HEK293T (cell line): Measurements from ENCODE around the gene CALN1.
"Not testable (repeated sequence)": the region's sequence is repeated elsewhere in the genome, so short reads cannot be mapped to it uniquely, and the experiment has no call there.

ENCODE experiments used
- CTCF ChIA-PET: fragments of 350-600 bp; formaldehyde crosslinking; extraction: SDS; loops from one replicate; lab custom pipeline; 2021; ENCODE audit warnings: antibody characterized with exemption, inconsistent platforms; lab: Yijun Ruan, JAX
- POLR2A ChIA-PET: fragments of 350-600 bp; formaldehyde crosslinking; extraction: SDS; loops from one replicate; lab custom pipeline; 2020; ENCODE audit warnings: antibody characterized with exemption, inconsistent platforms; lab: Yijun Ruan, JAX
- DNase-seq: peaks from one replicate; pipeline ENCODE4 v3.0.0; 2012; ENCODE audit warnings: mixed read lengths; ENCODE audit errors: extremely low spot score
- ARNT ChIP-seq: fragments of 450-650 bp; IDR thresholded peaks from 2 replicates; pipeline ENCODE4 v1.6.1; 2017; ENCODE audit warnings: mild to moderate bottlenecking
- BHLHE40 ChIP-seq: fragments of 450-650 bp; IDR thresholded peaks from 2 replicates; pipeline ENCODE4 v1.6.1; 2016; ENCODE audit warnings: mild to moderate bottlenecking, moderate library complexity, borderline replicate concordance
- CTBP1 ChIP-seq: fragments of 450-650 bp; IDR thresholded peaks from 2 replicates; pipeline ENCODE4 v1.6.1; 2016; ENCODE audit warnings: borderline replicate concordance
- ELF4 ChIP-seq: fragments of 450-650 bp; IDR thresholded peaks from 2 replicates; pipeline ENCODE4 v1.6.1; 2017; ENCODE audit warnings: antibody characterized with exemption
- FOXA1 ChIP-seq: fragments of 450-650 bp; IDR thresholded peaks from 2 replicates; pipeline ENCODE4 v1.6.1; 2016; ENCODE audit warnings: mild to moderate bottlenecking
- FOXK2 ChIP-seq: fragments of 450-650 bp; IDR thresholded peaks from 2 replicates; pipeline ENCODE4 v1.6.1; 2016; ENCODE audit warnings: mild to moderate bottlenecking
- FOXM1 ChIP-seq: fragments of 450-650 bp; IDR thresholded peaks from 2 replicates; pipeline ENCODE4 v1.6.1; 2017; ENCODE audit warnings: mild to moderate bottlenecking, borderline replicate concordance
- HDGF ChIP-seq: fragments of 450-650 bp; IDR thresholded peaks from 2 replicates; pipeline ENCODE4 v1.6.1; 2017; ENCODE audit warnings: antibody characterized with exemption, borderline replicate concordance
- L3MBTL2 ChIP-seq: fragments of 450-650 bp; conservative IDR thresholded peaks from 2 replicates; pipeline ENCODE4 v1.6.1; 2016; ENCODE audit warnings: mild to moderate bottlenecking
- LEF1 ChIP-seq: fragments of 450-650 bp; IDR thresholded peaks from 2 replicates; pipeline ENCODE4 v1.6.1; 2017; ENCODE audit warnings: mild to moderate bottlenecking, borderline replicate concordance
- NFRKB ChIP-seq: fragments of 450-650 bp; IDR thresholded peaks from 2 replicates; pipeline ENCODE4 v1.6.1; 2016; ENCODE audit warnings: mild to moderate bottlenecking, moderate library complexity
- SP1 ChIP-seq: fragments of 450-650 bp; IDR thresholded peaks from 2 replicates; pipeline ENCODE4 v1.6.1; 2017
- SUZ12 ChIP-seq: fragments of 450-650 bp; IDR thresholded peaks from 2 replicates; pipeline ENCODE4 v1.6.1; 2016; ENCODE audit warnings: mild to moderate bottlenecking
- TARDBP ChIP-seq: fragments of 450-650 bp; IDR thresholded peaks from 2 replicates; pipeline ENCODE4 v1.6.1; 2016
- ZNF384 ChIP-seq: fragments of 450-650 bp; IDR thresholded peaks from 2 replicates; pipeline ENCODE4 v1.6.1; 2016
- TF ChIP-seq, protein P1 (sequence below): fragments of 450-650 bp; IDR thresholded peaks from 2 replicates; pipeline ENCODE4 v1.6.1; 2016

CALN1 gene

DNA sequence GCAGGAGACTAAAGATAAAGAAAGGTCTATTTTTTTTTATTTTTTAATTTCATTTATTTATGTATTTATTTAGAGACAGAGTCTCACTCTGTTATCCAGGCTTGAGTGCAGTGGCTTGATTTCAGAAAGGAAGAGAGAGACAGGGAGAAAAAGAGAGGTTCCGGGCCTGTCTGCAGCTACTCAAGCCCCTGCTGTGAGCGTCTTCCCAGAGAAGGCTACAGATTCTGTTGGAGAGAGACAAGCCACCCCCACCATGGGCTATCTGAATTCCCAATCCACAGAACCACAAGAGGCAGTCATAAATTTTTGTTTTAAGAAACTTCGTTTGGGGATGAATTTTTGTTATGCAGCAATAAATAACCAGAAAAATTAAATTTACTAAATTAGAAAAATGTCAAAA, 68.1 kb downstream of the CALN1 start:
- TF ChIP-seq HDGF (no peak), TARDBP (no peak), NFRKB (no peak), FOXM1 (no peak), BHLHE40 (no peak), ZNF384 (no peak)
- TF ChIP-seq, protein P1, sequence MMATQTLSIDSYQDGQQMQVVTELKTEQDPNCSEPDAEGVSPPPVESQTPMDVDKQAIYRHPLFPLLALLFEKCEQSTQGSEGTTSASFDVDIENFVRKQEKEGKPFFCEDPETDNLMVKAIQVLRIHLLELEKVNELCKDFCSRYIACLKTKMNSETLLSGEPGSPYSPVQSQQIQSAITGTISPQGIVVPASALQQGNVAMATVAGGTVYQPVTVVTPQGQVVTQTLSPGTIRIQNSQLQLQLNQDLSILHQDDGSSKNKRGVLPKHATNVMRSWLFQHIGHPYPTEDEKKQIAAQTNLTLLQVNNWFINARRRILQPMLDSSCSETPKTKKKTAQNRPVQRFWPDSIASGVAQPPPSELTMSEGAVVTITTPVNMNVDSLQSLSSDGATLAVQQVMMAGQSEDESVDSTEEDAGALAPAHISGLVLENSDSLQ = no peak
- DNase-seq = no peak

DNA sequence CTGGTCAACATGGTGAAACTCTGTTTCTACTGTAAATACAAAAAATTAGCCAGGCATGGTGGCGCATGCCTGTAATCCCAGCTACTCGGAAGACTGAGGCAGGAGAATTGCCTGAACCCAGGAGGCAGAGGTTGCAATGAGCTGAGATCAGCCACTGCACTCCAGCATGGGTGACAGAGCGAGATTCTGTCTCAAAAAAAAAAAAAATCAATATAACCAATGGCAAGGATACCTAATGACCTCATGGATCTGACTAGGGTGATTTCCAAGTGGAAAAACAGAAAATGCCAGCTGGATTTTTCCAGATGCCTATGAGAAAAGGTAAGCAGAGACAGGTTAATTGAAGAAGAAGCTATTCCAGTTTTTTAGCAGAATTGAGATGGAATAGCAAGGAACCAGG, 68.8 kb downstream of the CALN1 start:
- POLR2A ChIA-PET, DNase-seq, CTCF ChIA-PET: not testable (repeated sequence)

More for the DNA sequence above, 68.1 kb downstream of the CALN1 start:
- POLR2A ChIA-PET = no interaction called here
- CTCF ChIA-PET = no interaction called here

DNA sequence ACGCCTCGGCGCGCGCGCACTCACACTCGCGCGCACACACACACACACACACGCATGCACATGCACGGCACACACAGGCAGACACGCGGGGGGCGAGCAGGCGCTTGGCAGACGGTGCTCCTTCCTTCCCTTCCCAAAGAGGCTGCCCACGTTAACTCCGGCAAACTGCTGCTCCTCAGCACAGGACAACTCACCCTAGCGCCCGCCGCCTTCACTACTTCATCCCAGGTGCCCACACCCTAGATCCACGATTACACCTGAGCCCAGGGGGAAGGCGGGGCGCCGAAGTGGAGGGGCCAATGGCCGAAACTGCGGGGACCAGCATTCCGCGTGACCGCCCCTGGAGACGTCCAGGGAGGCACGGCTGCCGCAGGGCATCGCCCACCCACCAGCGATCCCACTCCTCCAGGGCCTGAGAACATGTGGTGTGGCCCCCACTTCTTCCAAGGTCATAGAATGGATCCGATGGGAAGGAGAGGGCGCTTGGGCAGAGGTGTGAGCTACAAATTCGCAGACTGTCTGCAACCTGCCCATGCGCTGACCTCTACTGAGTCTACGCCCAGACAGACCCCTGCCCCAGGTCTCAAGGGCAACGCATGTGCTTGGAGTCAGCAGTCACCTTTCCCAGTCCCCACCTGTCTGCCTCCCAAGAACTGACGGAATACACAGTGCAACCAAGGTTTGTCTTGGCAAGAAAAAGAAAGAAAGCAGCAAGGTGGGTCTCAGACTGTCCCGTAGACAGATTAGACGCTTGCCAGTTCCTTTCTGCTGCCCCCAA, 74.6 kb downstream of the CALN1 start:
- ChIA-PET POLR2A (no interaction called here), CTCF (no interaction called here)
- DNase-seq = no peak
- TF ChIP-seq FOXA1 = no peak

DNA sequence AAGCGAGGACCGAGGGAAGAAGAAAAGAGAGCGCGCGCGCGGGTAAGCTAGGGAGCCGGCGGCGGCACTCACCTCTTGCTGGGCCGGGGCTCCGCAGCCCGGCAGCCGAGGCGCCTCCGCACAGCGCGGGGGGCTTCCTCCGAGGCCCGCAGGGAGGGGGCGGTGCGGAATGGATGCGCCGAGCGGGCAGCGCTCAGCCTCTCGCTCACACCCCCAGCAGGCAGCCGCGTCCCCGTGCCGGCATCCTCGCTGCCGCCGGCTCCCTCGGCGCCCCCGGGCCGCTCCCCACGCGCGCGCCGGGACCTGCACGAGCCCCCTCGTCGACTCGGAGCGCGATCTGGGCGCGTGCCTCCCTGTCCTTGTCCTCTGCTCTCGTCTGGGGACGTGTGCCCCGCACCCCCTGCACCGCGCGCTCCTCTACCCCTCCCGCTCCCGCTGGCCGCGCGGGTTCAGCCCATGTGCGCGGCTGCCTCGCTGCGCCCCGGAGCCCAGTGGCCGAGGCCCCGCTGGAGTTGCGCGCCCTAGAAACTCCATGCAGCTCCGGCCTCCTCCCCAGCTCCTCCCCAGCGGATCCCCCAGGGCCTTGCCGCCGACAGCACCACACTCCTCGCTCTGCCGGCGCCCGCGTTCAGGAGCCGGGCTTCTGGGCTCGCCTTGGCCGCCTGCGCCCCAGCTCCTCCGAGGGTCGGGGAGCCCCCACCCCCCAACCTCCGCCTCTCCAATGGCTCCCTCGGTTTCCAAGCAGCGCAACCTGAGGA, 75.3 kb downstream of the CALN1 start:
- TF ChIP-seq ZNF384 (no peak), NFRKB (no peak), L3MBTL2 (no peak), ARNT (no peak), FOXM1 (no peak), BHLHE40 (no peak), LEF1 (no peak), CTBP1 (no peak), SP1 (no peak), ELF4 (no peak), SUZ12 (no peak), TARDBP (no peak), FOXA1 (no peak), HDGF (no peak)
- TF ChIP-seq, protein P1 = no peak
- DNase-seq = no peak
- ChIA-PET POLR2A (no interaction called here), CTCF (no interaction called here)

DNA sequence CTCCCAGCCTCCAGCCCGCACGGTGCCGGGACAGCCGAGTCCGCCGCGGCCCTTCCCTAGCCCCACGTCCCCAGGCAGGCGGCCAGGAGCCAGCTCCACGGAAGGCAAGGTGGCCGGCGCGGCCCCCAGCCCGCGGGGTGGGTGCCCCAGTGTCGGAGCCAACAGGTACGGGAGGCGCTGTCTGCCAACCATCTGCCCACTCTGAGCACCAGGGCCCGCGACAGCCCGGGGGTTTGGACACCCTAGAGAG, 75.8 kb downstream of the CALN1 start:
- DNase-seq = no peak
- ChIA-PET CTCF (no interaction called here), POLR2A (no interaction called here)
- TF ChIP-seq FOXA1 (no peak), SP1 (no peak), L3MBTL2 (no peak), BHLHE40 (no peak), LEF1 (no peak), SUZ12 (no peak), ZNF384 (no peak), FOXK2 (no peak), ELF4 (no peak), HDGF (no peak), ARNT (no peak)
- TF ChIP-seq, protein P1 = no peak

DNA sequence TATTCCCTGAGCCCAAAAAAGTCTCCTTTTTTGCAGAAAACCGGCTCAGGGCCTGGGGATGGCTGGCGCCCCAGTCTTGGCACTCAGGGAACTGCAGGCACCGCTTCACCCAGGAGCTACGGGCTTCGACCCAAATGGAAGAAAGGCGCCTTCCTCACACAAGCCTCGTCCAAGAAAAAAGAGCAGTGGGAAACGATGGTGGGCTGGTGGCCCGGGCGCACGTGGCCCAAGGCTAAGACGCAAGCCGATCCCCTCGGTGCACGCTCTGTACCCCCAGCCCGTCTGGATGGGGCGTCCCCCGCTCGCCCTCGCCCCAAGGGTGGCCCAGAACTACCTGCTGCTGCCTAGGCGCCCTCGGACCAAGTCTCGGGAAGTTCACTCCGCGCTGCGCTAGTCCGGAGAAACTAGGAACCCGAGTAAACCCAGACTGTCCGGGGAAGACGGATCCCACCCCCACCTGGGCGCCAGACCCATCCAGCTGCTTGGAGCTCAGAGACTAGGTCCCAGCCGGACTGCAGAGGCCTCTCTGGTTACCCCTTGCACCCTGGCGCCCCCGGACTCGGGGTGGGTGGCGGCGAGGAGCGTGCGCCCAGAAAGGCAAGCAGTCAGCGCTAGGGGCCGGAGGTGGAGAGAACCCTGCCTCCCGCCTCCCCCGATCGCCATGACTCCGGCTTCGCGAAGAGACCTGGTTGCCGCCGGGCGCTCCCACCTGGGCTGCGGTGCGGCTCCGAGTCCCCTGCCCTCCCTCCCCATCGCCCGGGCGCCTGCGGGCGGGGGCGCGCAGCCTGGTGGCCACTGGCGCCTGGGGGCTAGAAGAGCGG, 76.4 kb downstream of the CALN1 start:
- CTCF ChIA-PET = no interaction called here

More for the DNA sequence above, 76.4 kb downstream of the CALN1 start:
- TF ChIP-seq TARDBP (no peak), FOXK2 (no peak), ELF4 (no peak), ZNF384 (no peak), ARNT (no peak), FOXA1 (no peak), SUZ12 (no peak), BHLHE40 (no peak), SP1 (no peak), FOXM1 (no peak)
- TF ChIP-seq, protein P1 = no peak
- POLR2A ChIA-PET = no interaction called here
- no peak for DNase-seq
